ENCODE data around the gene LSM8. TPM values are rescaled to one million over a fixed set of nuclear protein-coding genes. Genes with fewer than 3 reads are reported as not detected.

LSM8 gene
- total and polyA plus RNA-seq, 3 experiments from 2014 or later = 40.7 to 50.3 (median 46.9) TPM

DNA sequence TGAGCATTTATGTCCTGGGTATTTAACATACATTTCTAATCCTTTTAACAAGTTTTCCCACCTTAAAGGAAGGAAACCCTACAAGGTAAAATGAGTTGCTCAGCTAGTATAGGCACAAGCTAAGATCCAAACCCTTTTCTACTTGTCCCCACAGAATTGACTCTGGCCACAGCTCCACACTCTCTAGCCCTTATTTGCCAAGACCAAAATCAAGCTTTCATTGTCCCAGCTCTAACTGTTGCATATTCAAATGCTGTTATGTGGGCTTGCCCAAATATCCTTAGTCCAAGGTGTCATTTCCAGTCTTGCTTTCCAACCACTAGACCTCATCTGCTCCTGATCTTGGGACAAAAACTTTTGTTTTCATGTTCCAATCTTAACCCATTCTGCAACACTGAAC, 31.3 kb upstream of the LSM8 start:
- Histone ChIP-seq H3K9me3 (ENCODE audit: low read length) (no peaks in the 10 kb centered on the region), H3K27me3 (ENCODE audit: insufficient read depth, low read length, poor library complexity, severe bottlenecking) (peaks cover 4% of the 10 kb centered on the region), H3K27ac (ENCODE audit: low read depth, low read length) (no peak overlapping the region), H3K4me1 (ENCODE audit: insufficient read depth, low read length) (no peaks in the 10 kb centered on the region), H3K4me3 (ENCODE audit: low read length) (no peak overlapping the region), H3K36me3 (ENCODE audit: insufficient read depth, low read length) (no peaks in the 10 kb centered on the region)
- Mint-ChIP-seq H3K36me3 (peaks cover 0 to 1% (median 0%) of the 10 kb centered on the region in 3 donors), H3K9me3 (no peaks in the 10 kb centered on the region), H3K4me1 (no peaks in the 10 kb centered on the region), H3K27ac (peak overlapping the region in 1 of 8 donors; percentile 12), H3K4me3 (no peak overlapping the region), H3K27me3 (peaks cover 16 to 38% of the 10 kb centered on the region in 2 donors)
- POLR2A ChIA-PET = no interaction called here
- CTCF ChIA-PET = interaction anchor here (1.1 kb wide), 1 partner anchor 10 kb away, joined by 3 read pairs; no protein-coding TSS in a partner anchor
- DNase-seq = no peak

- POLR2A ChIA-PET = no interaction called here
- H3K36me3 Mint-ChIP-seq = peaks cover 0 to 1% (median 0%) of the 10 kb centered on the region in 3 donors
- Histone ChIP-seq H3K4me1 (ENCODE audit: insufficient read depth, low read length) (no peaks in the 10 kb centered on the region), H3K4me3 (ENCODE audit: low read length) (no peak overlapping the region), H3K27me3 (ENCODE audit: insufficient read depth, low read length, poor library complexity, severe bottlenecking) (peaks cover 4% of the 10 kb centered on the region), H3K27ac (ENCODE audit: low read depth, low read length) (no peak overlapping the region), H3K9me3 (ENCODE audit: low read length) (no peaks in the 10 kb centered on the region), H3K36me3 (ENCODE audit: insufficient read depth, low read length) (no peaks in the 10 kb centered on the region)
- no peak overlapping the region for H3K4me3 Mint-ChIP-seq
- CTCF ChIA-PET = interaction anchor here (1.0 to 1.1 kb wide), 2 partner anchors 9 to 18 kb away, joined by 3 to 4 read pairs; no protein-coding TSS in a partner anchor
- H3K4me1 Mint-ChIP-seq = no peaks in the 10 kb centered on the region
- no peak overlapping the region for H3K27ac Mint-ChIP-seq
- DNase-seq = peak in 2 of 5 donors; percentile 10 to 23
- H3K9me3 Mint-ChIP-seq = peaks cover 3 to 4% (median 3%) of the 10 kb centered on the region in 5 donors
- peaks cover 16 to 38% of the 10 kb centered on the region in 2 donors for H3K27me3 Mint-ChIP-seq
Observed at GRCh38 chr7:118153551-118154177, 30.3 kb upstream of the LSM8 start.

- no peak for DNase-seq
- peaks cover 9 to 17% of the 10 kb centered on the region in 2 donors for H3K27me3 Mint-ChIP-seq
- peaks cover 0 to 1% (median 0%) of the 10 kb centered on the region in 3 donors for H3K36me3 Mint-ChIP-seq
- POLR2A ChIA-PET = no interaction called here
- H3K36me3 ChIP-seq (ENCODE audit: insufficient read depth, low read length) = no peaks in the 10 kb centered on the region
- H3K4me1 Mint-ChIP-seq = no peaks in the 10 kb centered on the region
- no peaks in the 10 kb centered on the region for H3K4me1 ChIP-seq (ENCODE audit: insufficient read depth, low read length)
- no peak overlapping the region for H3K27ac ChIP-seq (ENCODE audit: low read depth, low read length)
- H3K4me3 ChIP-seq (ENCODE audit: low read length) = no peak overlapping the region
- H3K27me3 ChIP-seq (ENCODE audit: insufficient read depth, low read length, poor library complexity, severe bottlenecking) = no peaks in the 10 kb centered on the region
- CTCF ChIA-PET = no interaction called here
- H3K27ac Mint-ChIP-seq = no peak overlapping the region
- H3K9me3 Mint-ChIP-seq = peaks cover 3 to 4% (median 3%) of the 10 kb centered on the region in 5 donors
- no peaks in the 10 kb centered on the region for H3K9me3 ChIP-seq (ENCODE audit: low read length)
- H3K4me3 Mint-ChIP-seq = no peak overlapping the region
Observed at GRCh38 chr7:118158766-118159165, 25.2 kb upstream of the LSM8 start.

- H3K4me3 ChIP-seq (ENCODE audit: low read length) = no peak overlapping the region
- Mint-ChIP-seq H3K36me3 (no peaks in the 10 kb centered on the region), H3K4me1 (no peaks in the 10 kb centered on the region), H3K27ac (no peak overlapping the region), H3K27me3 (peaks cover 7 to 50% of the 10 kb centered on the region in 2 donors), H3K9me3 (no peaks in the 10 kb centered on the region), H3K4me3 (no peak overlapping the region)
- DNase-seq = no peak
- ChIA-PET POLR2A (no interaction called here), CTCF (interaction anchor here (1.4 kb wide), 1 partner anchor 26 kb away, joined by 3 read pairs; no protein-coding TSS in a partner anchor)
- H3K36me3 ChIP-seq (ENCODE audit: insufficient read depth, low read length) = no peaks in the 10 kb centered on the region
- no peak overlapping the region for H3K27ac ChIP-seq (ENCODE audit: low read depth, low read length)
- no peaks in the 10 kb centered on the region for H3K4me1 ChIP-seq (ENCODE audit: insufficient read depth, low read length)
- peaks cover 8% of the 10 kb centered on the region for H3K27me3 ChIP-seq (ENCODE audit: insufficient read depth, low read length, poor library complexity, severe bottlenecking)
- H3K9me3 ChIP-seq (ENCODE audit: low read length) = no peaks in the 10 kb centered on the region
Observed at GRCh38 chr7:118169146-118169545, 14.8 kb upstream of the LSM8 start.

- no peak overlapping the region for H3K27ac Mint-ChIP-seq
- no peak overlapping the region for H3K4me3 Mint-ChIP-seq
- no peaks in the 10 kb centered on the region for H3K36me3 ChIP-seq (ENCODE audit: insufficient read depth, low read length)
- no peak overlapping the region for H3K27ac ChIP-seq (ENCODE audit: low read depth, low read length)
- H3K4me1 ChIP-seq (ENCODE audit: insufficient read depth, low read length) = no peaks in the 10 kb centered on the region
- ChIA-PET POLR2A (no interaction called here), CTCF (no interaction called here)
- DNase-seq = no peak
- peaks cover 0 to 4% (median 0%) of the 10 kb centered on the region in 3 donors for H3K36me3 Mint-ChIP-seq
- H3K27me3 ChIP-seq (ENCODE audit: insufficient read depth, low read length, poor library complexity, severe bottlenecking) = peaks cover 8% of the 10 kb centered on the region
- peaks cover 4 to 34% of the 10 kb centered on the region in 2 donors for H3K27me3 Mint-ChIP-seq
- no peaks in the 10 kb centered on the region for H3K9me3 ChIP-seq (ENCODE audit: low read length)
- no peaks in the 10 kb centered on the region for H3K9me3 Mint-ChIP-seq
- H3K4me3 ChIP-seq (ENCODE audit: low read length) = no peak overlapping the region
- H3K4me1 Mint-ChIP-seq = no peaks in the 10 kb centered on the region
Observed at GRCh38 chr7:118175740-118176139, 8.2 kb upstream of the LSM8 start.

DNA sequence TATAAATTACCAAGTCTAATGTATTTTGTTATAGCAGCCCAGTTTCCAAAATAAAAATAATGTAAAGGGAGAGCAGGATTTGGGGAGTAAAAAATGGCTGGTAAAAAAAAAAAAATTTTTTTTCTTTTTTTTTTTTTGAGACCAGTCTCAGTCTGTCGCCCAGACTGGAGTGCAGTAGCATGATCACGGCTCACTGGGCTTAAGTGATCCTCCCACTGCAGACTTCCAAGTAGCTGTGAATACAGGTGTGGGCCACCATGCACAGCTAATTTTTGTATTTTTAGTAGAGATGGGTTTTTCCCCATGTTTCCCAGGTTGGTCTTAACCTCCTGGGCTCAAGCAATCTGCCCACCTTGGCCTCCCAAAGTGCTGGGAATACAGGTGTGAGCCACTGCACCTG, 4.8 kb upstream of the LSM8 start:
- H3K9me3 ChIP-seq (ENCODE audit: low read length) = no peaks in the 10 kb centered on the region
- H3K4me3 ChIP-seq (ENCODE audit: low read length) = no peak overlapping the region
- CTCF ChIA-PET = no interaction called here
- Mint-ChIP-seq H3K36me3 (peaks cover 0 to 6% (median 4%) of the 10 kb centered on the region in 3 donors), H3K27me3 (peaks cover 2 to 11% of the 10 kb centered on the region in 2 donors), H3K4me3 (no peak overlapping the region), H3K4me1 (peaks cover 14% of the 10 kb centered on the region in 3 donors), H3K27ac (no peak overlapping the region), H3K9me3 (no peaks in the 10 kb centered on the region)
- POLR2A ChIA-PET = interaction anchor here (0.7 kb wide), 1 partner anchor 1226 kb away, joined by 4 read pairs; no protein-coding TSS in a partner anchor
- DNase-seq = no peak
- H3K27me3 ChIP-seq (ENCODE audit: insufficient read depth, low read length, poor library complexity, severe bottlenecking) = no peaks in the 10 kb centered on the region
- H3K27ac ChIP-seq (ENCODE audit: low read depth, low read length) = no peak overlapping the region
- peaks cover 7% of the 10 kb centered on the region for H3K4me1 ChIP-seq (ENCODE audit: insufficient read depth, low read length)
- no peaks in the 10 kb centered on the region for H3K36me3 ChIP-seq (ENCODE audit: insufficient read depth, low read length)

- CTCF ChIA-PET = no interaction called here
- Histone ChIP-seq H3K9me3 (ENCODE audit: low read length) (no peaks in the 10 kb centered on the region), H3K27me3 (ENCODE audit: insufficient read depth, low read length, poor library complexity, severe bottlenecking) (no peaks in the 10 kb centered on the region), H3K36me3 (ENCODE audit: insufficient read depth, low read length) (peaks cover 2% of the 10 kb centered on the region), H3K4me3 (ENCODE audit: low read length) (peak overlapping the region; percentile 90), H3K4me1 (ENCODE audit: insufficient read depth, low read length) (peaks cover 37% of the 10 kb centered on the region), H3K27ac (ENCODE audit: low read depth, low read length) (peak overlapping the region; percentile 95)
- Mint-ChIP-seq H3K27ac (peak overlapping the region; percentile 97 to 100 (median 99)), H3K9me3 (no peaks in the 10 kb centered on the region), H3K4me3 (peak overlapping the region; percentile 90 to 99 (median 97)), H3K36me3 (peaks cover 0 to 27% (median 4%) of the 10 kb centered on the region in 3 donors), H3K27me3 (peaks cover 0 to 1% of the 10 kb centered on the region in 2 donors), H3K4me1 (peaks cover 42 to 48% (median 46%) of the 10 kb centered on the region in 3 donors)
- POLR2A ChIA-PET = no interaction called here
- no peak for DNase-seq
Observed at GRCh38 chr7:118182593-118183427, 1.2 kb upstream of the LSM8 start.

GRCh38 chr7:118183428-118183785, 557 bp upstream of the LSM8 start:
- H3K27ac Mint-ChIP-seq = peak overlapping the region; percentile 97 to 100 (median 99)
- Histone ChIP-seq H3K27ac (ENCODE audit: low read depth, low read length) (peak overlapping the region; percentile 95), H3K27me3 (ENCODE audit: insufficient read depth, low read length, poor library complexity, severe bottlenecking) (no peaks in the 10 kb centered on the region), H3K36me3 (ENCODE audit: insufficient read depth, low read length) (peaks cover 8% of the 10 kb centered on the region), H3K9me3 (ENCODE audit: low read length) (no peaks in the 10 kb centered on the region), H3K4me1 (ENCODE audit: insufficient read depth, low read length) (peaks cover 39% of the 10 kb centered on the region), H3K4me3 (ENCODE audit: low read length) (peak overlapping the region; percentile 90)
- H3K9me3 Mint-ChIP-seq = no peaks in the 10 kb centered on the region
- H3K4me1 Mint-ChIP-seq = peaks cover 43 to 54% (median 51%) of the 10 kb centered on the region in 3 donors
- peak in 1 of 5 donors; percentile 46 for DNase-seq
- H3K27me3 Mint-ChIP-seq = no peaks in the 10 kb centered on the region
- H3K36me3 Mint-ChIP-seq = peaks cover 2 to 33% (median 4%) of the 10 kb centered on the region in 3 donors
- POLR2A ChIA-PET = no interaction called here
- H3K4me3 Mint-ChIP-seq = peak overlapping the region; percentile 90 to 99 (median 97)
- CTCF ChIA-PET = no interaction called here
